Mesodermal cell (in vitro differentiated cells): ENCODE data around the gene MTHFD1L.

Source experiments
- H3K27ac ChIP-seq: 2 replicates; pipeline ENCODE4 v1.7.0; 2013; ENCODE audit warnings: mild to moderate bottlenecking, low read depth, low read length, moderate library complexity; ENCODE audit not compliant: severe bottlenecking
- H3K36me3 ChIP-seq: 2 replicates; pipeline ENCODE4 v1.7.1; 2013; ENCODE audit warnings: mild to moderate bottlenecking, low read length, moderate library complexity; ENCODE audit not compliant: control insufficient read depth, insufficient read depth
- H3K4me1 ChIP-seq: one replicate; pipeline ENCODE4 v1.7.1; 2013; ENCODE audit warnings: mild to moderate bottlenecking, low read length; ENCODE audit not compliant: insufficient read depth, control insufficient read depth, poor library complexity, severe bottlenecking
- H3K4me3 ChIP-seq: 2 replicates; pipeline ENCODE4 v1.7.0; 2013; ENCODE audit warnings: low read length, control low read depth, mild to moderate bottlenecking; ENCODE audit not compliant: insufficient read depth, poor library complexity, severe bottlenecking; ENCODE audit errors: extremely low read depth
- H3K9me3 ChIP-seq: 2 replicates; pipeline ENCODE4 v1.7.1; 2013; ENCODE audit warnings: mild to moderate bottlenecking, low read length, moderate library complexity; ENCODE audit not compliant: control insufficient read depth
- WGBS, 2 experiments: methylation state at CpG; one replicate each; pipeline ENCODE4 v1.1.5; 2013; ENCODE audit warnings: missing lambda C conversion rate in 2 of 2; ENCODE audit not compliant: insufficient coverage in 2 of 2; 5-methylcytosine and 5-hydroxymethylcytosine counted together

MTHFD1L gene

GRCh38 chr6:150915880-150916265 is 50.4 kb downstream of the MTHFD1L start:
- peaks cover 63% of the 10 kb centered on the region for H3K36me3 ChIP-seq
- H3K9me3 ChIP-seq: no peaks in the 10 kb centered on the region
- no peak overlapping the region for H3K27ac ChIP-seq
- H3K4me3 ChIP-seq: no peak overlapping the region
- WGBS, 2 experiments: 83 to 100% methylated on average over 4 to 6 of the region's 7 CpGs
- no peaks in the 10 kb centered on the region for H3K4me1 ChIP-seq

DNA sequence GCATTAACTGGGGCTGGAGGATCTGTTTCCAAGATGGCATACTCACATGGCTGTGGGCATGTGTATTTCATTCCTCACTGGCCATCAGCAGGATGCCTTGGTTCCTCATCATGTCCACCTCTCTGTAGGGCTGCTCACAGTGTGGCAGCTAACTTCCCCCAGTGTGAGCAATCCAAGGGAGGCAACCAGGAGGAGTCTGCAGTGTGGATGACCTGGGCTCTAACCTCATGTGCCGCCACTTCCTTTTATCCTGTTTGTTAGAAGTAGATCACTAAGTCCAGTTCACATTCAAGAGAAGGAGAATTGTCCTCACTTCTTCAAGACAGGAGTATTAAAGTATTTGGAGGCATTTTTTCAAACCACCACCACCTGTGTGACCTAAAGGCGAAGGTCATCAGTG is 54.4 kb downstream of the MTHFD1L start:
- WGBS, 2 experiments: 100% methylated on average over 1 of the region's 2 CpGs; no CpG with 5 or more reads in 1 of the 2 experiments
- no peaks in the 10 kb centered on the region for H3K9me3 ChIP-seq
- no peaks in the 10 kb centered on the region for H3K4me1 ChIP-seq
- H3K4me3 ChIP-seq: no peak overlapping the region
- no peak overlapping the region for H3K27ac ChIP-seq
- H3K36me3 ChIP-seq: peaks cover 69% of the 10 kb centered on the region

- no peak overlapping the region for H3K4me3 ChIP-seq
- H3K9me3 ChIP-seq: no peaks in the 10 kb centered on the region
- no peaks in the 10 kb centered on the region for H3K4me1 ChIP-seq
- H3K27ac ChIP-seq: no peak overlapping the region
- peaks cover 69% of the 10 kb centered on the region for H3K36me3 ChIP-seq
- no CpG with 5 or more reads among the region's 2 CpGs for WGBS, 2 experiments
Observed at GRCh38 chr6:150922137-150922536, 56.6 kb downstream of the MTHFD1L start.

DNA sequence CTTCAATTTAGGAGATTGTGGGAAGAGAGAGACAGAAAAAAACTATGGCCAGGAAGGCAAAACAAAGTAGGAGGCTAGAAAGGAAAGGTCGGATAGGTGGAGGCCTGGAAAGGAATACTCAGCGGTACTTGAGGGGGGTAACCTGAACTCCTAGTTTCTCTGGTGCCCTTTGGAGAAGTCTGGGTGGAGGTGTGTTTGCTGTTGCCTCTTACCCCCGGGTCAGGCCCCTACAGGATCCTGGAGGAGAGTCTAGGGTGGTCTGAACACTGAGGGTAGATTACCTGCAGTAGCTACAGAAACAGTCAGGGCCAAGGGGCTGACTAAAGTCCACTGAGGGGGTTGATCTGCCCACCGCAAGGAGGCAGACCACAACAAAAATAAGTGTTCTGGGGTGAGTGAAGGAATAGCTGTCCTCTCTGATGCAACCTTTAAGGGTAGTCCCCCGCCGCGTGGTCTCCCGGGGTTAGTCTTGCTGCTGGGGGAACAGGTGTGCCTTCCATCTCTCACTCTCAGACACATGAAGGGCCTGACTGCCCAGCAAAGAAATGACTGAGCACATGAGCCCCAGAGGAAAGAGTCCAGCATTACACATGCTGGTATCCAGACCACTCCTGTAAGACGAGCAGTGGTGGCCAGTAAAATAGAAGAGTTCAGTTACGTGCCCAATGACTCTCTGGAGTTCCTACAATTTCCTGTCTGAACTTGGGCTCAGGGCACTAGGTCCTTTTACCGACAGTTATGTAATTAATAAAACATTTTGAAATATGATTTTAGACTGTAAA is 59.5 kb downstream of the MTHFD1L start:
- Histone ChIP-seq H3K36me3 (peaks cover 68% of the 10 kb centered on the region), H3K4me1 (no peaks in the 10 kb centered on the region), H3K4me3 (no peak overlapping the region), H3K27ac (no peak overlapping the region), H3K9me3 (no peaks in the 10 kb centered on the region)
- 92 to 100% methylated on average over 4 to 6 of the region's 11 CpGs for WGBS, 2 experiments

DNA sequence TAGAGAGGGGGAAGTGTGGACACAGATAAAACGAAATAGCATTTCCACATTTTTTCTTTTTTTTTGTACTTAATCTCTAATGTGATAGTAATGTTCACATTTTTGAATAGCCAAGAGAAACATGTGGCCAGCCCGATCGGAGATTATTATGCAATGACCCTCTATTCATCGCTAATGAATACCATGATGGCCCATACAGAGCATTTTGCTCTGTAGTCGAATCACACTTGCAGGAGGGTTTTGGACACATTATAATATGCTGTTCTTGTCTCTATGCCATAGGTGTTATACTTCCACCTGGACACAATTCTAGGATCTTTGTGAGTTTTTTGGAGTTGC is 60.1 kb downstream of the MTHFD1L start:
- Histone ChIP-seq H3K9me3 (no peaks in the 10 kb centered on the region), H3K27ac (no peak overlapping the region), H3K4me1 (no peaks in the 10 kb centered on the region), H3K36me3 (peaks cover 65% of the 10 kb centered on the region), H3K4me3 (no peak overlapping the region)
- WGBS, 2 experiments: 89 to 95% methylated on average over 3 of the region's 5 CpGs

DNA sequence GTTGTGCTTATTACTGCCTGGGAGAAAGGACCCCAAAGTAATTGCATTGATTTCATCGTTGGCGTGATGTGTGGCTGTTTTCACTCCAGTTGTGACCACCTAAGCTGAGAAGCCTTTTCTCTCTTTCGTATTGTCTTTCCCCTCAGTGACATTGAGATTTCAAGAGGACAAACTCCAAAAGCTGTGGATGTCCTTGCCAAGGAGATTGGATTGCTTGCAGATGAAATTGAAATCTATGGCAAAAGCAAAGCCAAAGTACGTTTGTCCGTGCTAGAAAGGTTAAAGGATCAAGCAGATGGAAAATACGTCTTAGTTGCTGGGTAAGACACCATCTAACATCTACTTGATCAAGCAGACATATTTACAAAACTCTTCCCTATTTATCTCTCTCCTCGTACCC is 60.5 kb downstream of the MTHFD1L start:
- Histone ChIP-seq H3K36me3 (peaks cover 68% of the 10 kb centered on the region), H3K4me3 (no peak overlapping the region), H3K27ac (no peak overlapping the region), H3K4me1 (no peaks in the 10 kb centered on the region), H3K9me3 (no peaks in the 10 kb centered on the region)
- WGBS, 2 experiments: 98 to 100% methylated on average over 3 to 6 of the region's 7 CpGs

- H3K27ac ChIP-seq: no peak overlapping the region
- 93% methylated on average over 2 of the region's 3 CpGs; no CpG with 5 or more reads in 1 of the 2 experiments for WGBS, 2 experiments
- H3K4me1 ChIP-seq: no peaks in the 10 kb centered on the region
- no peak overlapping the region for H3K4me3 ChIP-seq
- no peaks in the 10 kb centered on the region for H3K9me3 ChIP-seq
- peaks cover 74% of the 10 kb centered on the region for H3K36me3 ChIP-seq
Observed at GRCh38 chr6:150928882-150929281, 63.4 kb downstream of the MTHFD1L start.

GRCh38 chr6:150929416-150929815 is 63.9 kb downstream of the MTHFD1L start:
- Histone ChIP-seq H3K9me3 (no peaks in the 10 kb centered on the region), H3K4me1 (no peaks in the 10 kb centered on the region), H3K36me3 (peaks cover 79% of the 10 kb centered on the region), H3K27ac (no peak overlapping the region), H3K4me3 (no peak overlapping the region)
- 71 to 89% methylated on average over 1 of the region's 2 CpGs for WGBS, 2 experiments

DNA sequence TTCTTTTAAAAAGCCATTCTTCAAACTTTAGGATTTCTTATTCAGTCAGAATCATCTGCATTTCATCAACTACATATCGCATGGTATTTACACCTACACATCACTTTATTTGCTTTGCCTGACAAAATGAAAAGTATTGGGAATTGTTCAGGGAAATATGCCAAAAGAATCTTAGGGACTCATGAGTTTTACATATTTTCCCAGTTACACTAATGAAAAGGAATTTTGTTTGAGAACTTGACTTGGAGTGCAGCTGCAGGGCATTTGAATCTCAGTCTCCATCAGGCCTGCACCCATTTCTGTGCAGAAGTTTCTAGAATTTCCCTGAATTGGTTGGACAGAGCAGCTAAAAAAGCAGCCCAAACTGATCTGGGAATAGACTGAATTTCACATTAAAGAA is 65.3 kb downstream of the MTHFD1L start:
- no CpG with 5 or more reads among the region's 1 CpG for WGBS, 2 experiments
- H3K4me3 ChIP-seq: no peak overlapping the region
- H3K27ac ChIP-seq: no peak overlapping the region
- no peaks in the 10 kb centered on the region for H3K9me3 ChIP-seq
- H3K36me3 ChIP-seq: peaks cover 77% of the 10 kb centered on the region
- no peaks in the 10 kb centered on the region for H3K4me1 ChIP-seq

GRCh38 chr6:150931405-150931804 is 65.9 kb downstream of the MTHFD1L start:
- 100% methylated on average over 1 of the region's 1 CpG; no CpG with 5 or more reads in 1 of the 2 experiments for WGBS, 2 experiments
- H3K36me3 ChIP-seq: peaks cover 77% of the 10 kb centered on the region
- no peak overlapping the region for H3K27ac ChIP-seq
- H3K9me3 ChIP-seq: no peaks in the 10 kb centered on the region
- H3K4me1 ChIP-seq: no peaks in the 10 kb centered on the region
- no peak overlapping the region for H3K4me3 ChIP-seq

- Histone ChIP-seq H3K9me3 (no peaks in the 10 kb centered on the region), H3K4me1 (no peaks in the 10 kb centered on the region), H3K4me3 (no peak overlapping the region), H3K36me3 (peaks cover 82% of the 10 kb centered on the region), H3K27ac (no peak overlapping the region)
- 100% methylated on average over 1 of the region's 3 CpGs for WGBS, 2 experiments
Observed at GRCh38 chr6:150932996-150933395, 67.5 kb downstream of the MTHFD1L start.
